HepG2 (cell line): Measurements from ENCODE around the gene MYRIP.

Experiments used
- ARNTL ChIP-seq: sonication (generic); formaldehyde crosslinking; IDR thresholded peaks from 2 replicates; pipeline ENCODE4 v1.4.0; 2020; ENCODE audit warnings: mild to moderate bottlenecking, missing genetic modification reagents
- ELF3 ChIP-seq: IDR thresholded peaks from 2 replicates; pipeline ENCODE4 v1.6.1; 2016; ENCODE audit warnings: missing genetic modification reagents, missing compliant biosample characterization
- KAT2B ChIP-seq: fragments of 150-350 bp; IDR thresholded peaks from 2 replicates; pipeline ENCODE4 v1.6.1; 2014; ENCODE audit warnings: low read depth, low read length, borderline replicate concordance
- MAFK ChIP-seq, 2 experiments: IDR thresholded peaks in 1 of 2; conservative IDR thresholded peaks in 1 of 2; 2 replicates each; pipeline ENCODE4 v1.6.1; 2011; ENCODE audit warnings: improper control_type of control experiment in 2 of 2, low read length in 2 of 2
- NR3C1 ChIP-seq: sonication (generic); formaldehyde crosslinking; IDR thresholded peaks from 2 replicates; pipeline ENCODE4 v1.4.0; 2020; ENCODE audit warnings: missing genetic modification reagents
- SETDB1 ChIP-seq: sonication (generic); formaldehyde crosslinking; IDR thresholded peaks from 2 replicates; pipeline ENCODE4 v1.5.1; 2020; ENCODE audit warnings: missing genetic modification reagents, mild to moderate bottlenecking, borderline replicate concordance
- ZNF816 ChIP-seq: sonication (generic); formaldehyde crosslinking; IDR thresholded peaks from 2 replicates; pipeline ENCODE4 v1.8.0; 2022; ENCODE audit warnings: missing genetic modification reagents, mild to moderate bottlenecking, borderline replicate concordance
- TF ChIP-seq, protein P1 (sequence below): sonication (generic); formaldehyde crosslinking; IDR thresholded peaks from 2 replicates; pipeline ENCODE4 v1.5.0; 2020; ENCODE audit warnings: mild to moderate bottlenecking, missing genetic modification reagents, moderate library complexity

DNA sequence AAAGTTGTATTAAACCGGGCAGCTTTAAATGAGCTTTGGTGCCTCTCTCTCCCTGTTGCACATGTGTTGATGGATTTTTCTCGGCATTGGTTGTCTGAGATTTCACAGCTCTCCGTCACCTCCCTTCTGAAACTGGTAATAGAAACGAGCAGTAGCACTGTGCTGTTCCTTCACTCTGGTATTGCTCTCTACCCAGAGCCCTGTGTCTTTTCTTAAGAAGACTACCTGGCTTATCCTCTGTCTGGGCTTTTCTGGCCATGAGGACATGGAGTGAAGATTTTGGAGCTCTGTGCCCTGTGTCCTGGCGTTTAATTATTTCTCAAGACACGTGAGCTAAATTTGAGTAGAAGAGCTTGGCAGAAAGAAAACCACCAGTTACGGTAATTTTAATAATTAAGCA lies 290.5 kb downstream of the MYRIP start:
- TF ChIP-seq ZNF816 (CRISPR knock-in tag), result no peak
- no peak for TF ChIP-seq MAFK (conservative IDR thresholded peaks at IDR 0.05 in 1 of 2, IDR thresholded peaks at IDR 0.05 in 1 of 2; ENCODE audit: low read length in 2 of 2)
- no peak for TF ChIP-seq ELF3 (CRISPR knock-in tag)
- TF ChIP-seq ARNTL (CRISPR knock-in tag), result no peak
- no peak for TF ChIP-seq SETDB1 (CRISPR knock-in tag)
- TF ChIP-seq, protein P1, sequence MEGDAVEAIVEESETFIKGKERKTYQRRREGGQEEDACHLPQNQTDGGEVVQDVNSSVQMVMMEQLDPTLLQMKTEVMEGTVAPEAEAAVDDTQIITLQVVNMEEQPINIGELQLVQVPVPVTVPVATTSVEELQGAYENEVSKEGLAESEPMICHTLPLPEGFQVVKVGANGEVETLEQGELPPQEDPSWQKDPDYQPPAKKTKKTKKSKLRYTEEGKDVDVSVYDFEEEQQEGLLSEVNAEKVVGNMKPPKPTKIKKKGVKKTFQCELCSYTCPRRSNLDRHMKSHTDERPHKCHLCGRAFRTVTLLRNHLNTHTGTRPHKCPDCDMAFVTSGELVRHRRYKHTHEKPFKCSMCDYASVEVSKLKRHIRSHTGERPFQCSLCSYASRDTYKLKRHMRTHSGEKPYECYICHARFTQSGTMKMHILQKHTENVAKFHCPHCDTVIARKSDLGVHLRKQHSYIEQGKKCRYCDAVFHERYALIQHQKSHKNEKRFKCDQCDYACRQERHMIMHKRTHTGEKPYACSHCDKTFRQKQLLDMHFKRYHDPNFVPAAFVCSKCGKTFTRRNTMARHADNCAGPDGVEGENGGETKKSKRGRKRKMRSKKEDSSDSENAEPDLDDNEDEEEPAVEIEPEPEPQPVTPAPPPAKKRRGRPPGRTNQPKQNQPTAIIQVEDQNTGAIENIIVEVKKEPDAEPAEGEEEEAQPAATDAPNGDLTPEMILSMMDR (CRISPR knock-in tag), result no peak
- TF ChIP-seq KAT2B, result no peak
- TF ChIP-seq NR3C1, result no peak
